ENCODE measurements around the gene SMC3.

Gene SMC3

GRCh38 chr10:110612629-110613028 lies 45.1 kb downstream of the SMC3 start:
- no peak overlapping the region for H2AFZ ChIP-seq (ENCODE audit: low read depth)
- TF ChIP-seq CTCF (conservative IDR thresholded peaks at IDR 0.05; ENCODE audit: low read depth, low read length), result no peak
- H3K36me3 ChIP-seq (ENCODE audit: insufficient read depth), result no peaks in the 10 kb centered on the region
- H3K27me3 ChIP-seq (ENCODE audit: insufficient read depth, low read depth), result no peaks in the 10 kb centered on the region
- no peak overlapping the region for H3K4me3 ChIP-seq (IDR thresholded peaks at IDR 0.05; ENCODE audit: insufficient read depth, low read depth, low read length)
- no peaks in the 10 kb centered on the region for H4K20me1 ChIP-seq (ENCODE audit: insufficient read depth)
- peaks cover 16% of the 10 kb centered on the region for H3K4me1 ChIP-seq (ENCODE audit: low read depth, poor library complexity, severe bottlenecking)
- H3K79me2 ChIP-seq (ENCODE audit: insufficient read depth, low read depth), result no peaks in the 10 kb centered on the region
- no peak overlapping the region for H3K4me2 ChIP-seq
- no peak overlapping the region for H3K27ac ChIP-seq
- H3K9ac ChIP-seq, result no peak overlapping the region

GRCh38 chr10:110613341-110613995 lies 46.0 kb downstream of the SMC3 start:
- no peak overlapping the region for H3K27ac ChIP-seq
- no peak overlapping the region for H3K4me3 ChIP-seq (IDR thresholded peaks at IDR 0.05; ENCODE audit: insufficient read depth, low read depth, low read length)
- H3K9ac ChIP-seq, result no peak overlapping the region
- no peak for TF ChIP-seq CTCF (conservative IDR thresholded peaks at IDR 0.05; ENCODE audit: low read depth, low read length)
- no peaks in the 10 kb centered on the region for H4K20me1 ChIP-seq (ENCODE audit: insufficient read depth)
- H3K4me2 ChIP-seq, result no peak overlapping the region
- H3K4me1 ChIP-seq (ENCODE audit: low read depth, poor library complexity, severe bottlenecking), result peaks cover 16% of the 10 kb centered on the region
- H3K79me2 ChIP-seq (ENCODE audit: insufficient read depth, low read depth), result no peaks in the 10 kb centered on the region
- no peaks in the 10 kb centered on the region for H3K36me3 ChIP-seq (ENCODE audit: insufficient read depth)
- no peak overlapping the region for H2AFZ ChIP-seq (ENCODE audit: low read depth)
- H3K27me3 ChIP-seq (ENCODE audit: insufficient read depth, low read depth), result no peaks in the 10 kb centered on the region

GRCh38 chr10:110613996-110614495 lies 46.6 kb downstream of the SMC3 start:
- Histone ChIP-seq H4K20me1 (ENCODE audit: insufficient read depth) (no peaks in the 10 kb centered on the region), H2AFZ (ENCODE audit: low read depth) (no peak overlapping the region)

DNA sequence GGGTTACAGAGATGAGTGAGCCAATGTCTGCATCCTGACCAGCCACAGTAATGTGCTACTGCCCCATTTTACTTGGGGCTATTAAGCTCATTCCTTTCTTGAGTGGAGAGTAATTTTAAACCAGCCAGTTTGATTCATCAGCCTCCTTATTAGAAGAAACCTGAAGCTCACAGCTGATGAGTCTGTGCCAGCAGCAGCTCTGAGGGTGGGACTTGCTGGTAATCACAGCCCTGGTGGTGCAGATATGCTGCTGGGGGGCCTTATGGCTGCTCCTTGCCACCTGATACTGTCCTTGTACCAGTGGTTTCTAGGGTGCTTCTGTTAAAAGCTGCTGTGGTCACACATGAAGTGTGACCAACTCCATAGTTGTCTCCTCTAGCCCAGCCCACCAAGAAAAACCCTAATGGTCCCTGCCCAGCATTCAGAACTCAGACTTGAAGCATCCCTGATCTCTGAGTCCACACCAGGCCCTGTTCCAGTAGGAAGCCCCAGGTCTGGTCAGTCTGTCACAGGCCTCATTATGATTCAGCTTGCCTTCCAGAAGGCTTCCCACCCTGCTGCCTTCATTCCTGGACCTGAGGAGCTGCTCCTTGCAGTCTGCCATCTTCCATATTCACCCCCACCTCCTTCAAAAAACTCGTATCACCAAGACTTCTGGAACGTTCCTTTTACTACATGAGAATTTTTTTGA lies 47.7 kb downstream of the SMC3 start:
- no peak overlapping the region for H3K27ac ChIP-seq
- no peak overlapping the region for H2AFZ ChIP-seq (ENCODE audit: low read depth)

More at GRCh38 chr10:110613996-110614495, 46.6 kb downstream of the SMC3 start:
- H3K79me2 ChIP-seq (ENCODE audit: insufficient read depth, low read depth), result no peaks in the 10 kb centered on the region
- H3K9ac ChIP-seq, result no peak overlapping the region
- no peaks in the 10 kb centered on the region for H3K27me3 ChIP-seq (ENCODE audit: insufficient read depth, low read depth)
- H3K27ac ChIP-seq, result no peak overlapping the region
- H3K4me1 ChIP-seq (ENCODE audit: low read depth, poor library complexity, severe bottlenecking), result peaks cover 16% of the 10 kb centered on the region
- no peak overlapping the region for H3K4me2 ChIP-seq
- no peak overlapping the region for H3K4me3 ChIP-seq (IDR thresholded peaks at IDR 0.05; ENCODE audit: insufficient read depth, low read depth, low read length)
- no peak for TF ChIP-seq CTCF (conservative IDR thresholded peaks at IDR 0.05; ENCODE audit: low read depth, low read length)
- H3K36me3 ChIP-seq (ENCODE audit: insufficient read depth), result no peaks in the 10 kb centered on the region

More for the DNA sequence above, 47.7 kb downstream of the SMC3 start:
- Histone ChIP-seq H3K79me2 (ENCODE audit: insufficient read depth, low read depth) (no peaks in the 10 kb centered on the region), H3K4me1 (ENCODE audit: low read depth, poor library complexity, severe bottlenecking) (peaks cover 16% of the 10 kb centered on the region), H3K4me2 (no peak overlapping the region), H3K36me3 (ENCODE audit: insufficient read depth) (no peaks in the 10 kb centered on the region), H4K20me1 (ENCODE audit: insufficient read depth) (no peaks in the 10 kb centered on the region), H3K4me3 (IDR thresholded peaks at IDR 0.05; ENCODE audit: insufficient read depth, low read depth, low read length) (no peak overlapping the region), H3K27me3 (ENCODE audit: insufficient read depth, low read depth) (no peaks in the 10 kb centered on the region), H3K9ac (no peak overlapping the region)
- no peak for TF ChIP-seq CTCF (conservative IDR thresholded peaks at IDR 0.05; ENCODE audit: low read depth, low read length)

Measured in KMS-11 (cell line).